AG10803 (cell line): ENCODE measurements around the gene FSTL4.

Experiments used
- DNase-seq: peaks from one replicate; pipeline ENCODE4 v3.0.0; 2010; ENCODE audit warnings: low read depth
- H3K4me3 ChIP-seq: 2 replicates; pipeline ENCODE4 v1.5.1; 2011; ENCODE audit warnings: mild to moderate bottlenecking, low read length, control low read depth
- TF ChIP-seq, protein P1 (sequence below): conservative IDR thresholded peaks from 2 replicates; pipeline ENCODE4 v1.5.1; 2011; ENCODE audit warnings: mild to moderate bottlenecking, low read length, control low read depth, inconsistent platforms

FSTL4 gene

DNA sequence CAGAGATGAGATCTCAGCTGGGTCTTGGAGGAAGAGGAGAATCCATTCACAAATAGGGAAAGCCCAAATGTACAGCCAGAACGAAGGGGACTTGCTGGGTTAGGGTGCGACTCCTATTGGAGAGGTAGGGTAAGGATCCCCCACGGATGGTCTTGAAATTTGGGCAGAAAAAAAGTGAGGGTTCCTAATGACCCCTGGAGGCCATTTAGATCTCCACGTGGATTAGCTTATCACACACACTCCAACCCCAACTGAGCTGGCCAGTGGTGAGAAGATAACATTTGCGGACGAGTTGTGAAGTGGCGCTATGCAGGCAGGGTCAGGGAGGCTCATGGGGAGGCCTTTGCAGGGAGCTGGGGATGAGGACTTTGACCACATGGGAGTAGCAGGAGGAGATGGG, 86.0 kb downstream of the FSTL4 start:
- TF ChIP-seq, protein P1, sequence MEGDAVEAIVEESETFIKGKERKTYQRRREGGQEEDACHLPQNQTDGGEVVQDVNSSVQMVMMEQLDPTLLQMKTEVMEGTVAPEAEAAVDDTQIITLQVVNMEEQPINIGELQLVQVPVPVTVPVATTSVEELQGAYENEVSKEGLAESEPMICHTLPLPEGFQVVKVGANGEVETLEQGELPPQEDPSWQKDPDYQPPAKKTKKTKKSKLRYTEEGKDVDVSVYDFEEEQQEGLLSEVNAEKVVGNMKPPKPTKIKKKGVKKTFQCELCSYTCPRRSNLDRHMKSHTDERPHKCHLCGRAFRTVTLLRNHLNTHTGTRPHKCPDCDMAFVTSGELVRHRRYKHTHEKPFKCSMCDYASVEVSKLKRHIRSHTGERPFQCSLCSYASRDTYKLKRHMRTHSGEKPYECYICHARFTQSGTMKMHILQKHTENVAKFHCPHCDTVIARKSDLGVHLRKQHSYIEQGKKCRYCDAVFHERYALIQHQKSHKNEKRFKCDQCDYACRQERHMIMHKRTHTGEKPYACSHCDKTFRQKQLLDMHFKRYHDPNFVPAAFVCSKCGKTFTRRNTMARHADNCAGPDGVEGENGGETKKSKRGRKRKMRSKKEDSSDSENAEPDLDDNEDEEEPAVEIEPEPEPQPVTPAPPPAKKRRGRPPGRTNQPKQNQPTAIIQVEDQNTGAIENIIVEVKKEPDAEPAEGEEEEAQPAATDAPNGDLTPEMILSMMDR, result no peak
- DNase-seq, result no peak
- no peak overlapping the region for H3K4me3 ChIP-seq

DNA sequence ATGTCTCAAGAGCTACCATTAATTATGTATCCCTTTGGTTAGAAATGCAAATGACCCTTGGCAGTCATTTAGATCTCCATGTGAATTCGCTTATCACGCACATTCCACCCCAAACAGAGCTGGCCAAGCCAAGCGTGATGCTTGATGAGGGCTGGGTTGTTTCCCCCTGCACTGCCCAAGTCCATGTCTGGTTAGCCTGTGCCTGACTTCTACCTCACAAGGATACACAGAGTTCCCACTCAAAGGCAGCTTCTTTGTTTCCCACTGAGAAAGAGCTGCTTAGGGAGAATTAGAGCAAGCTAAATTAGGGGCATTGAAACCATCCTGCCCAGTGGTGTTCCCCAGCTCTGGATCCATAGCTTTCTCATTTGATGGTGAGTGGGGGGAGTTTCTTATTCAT, 87.2 kb downstream of the FSTL4 start:
- H3K4me3 ChIP-seq, result no peak overlapping the region
- TF ChIP-seq, protein P1, result no peak
- no peak for DNase-seq

DNA sequence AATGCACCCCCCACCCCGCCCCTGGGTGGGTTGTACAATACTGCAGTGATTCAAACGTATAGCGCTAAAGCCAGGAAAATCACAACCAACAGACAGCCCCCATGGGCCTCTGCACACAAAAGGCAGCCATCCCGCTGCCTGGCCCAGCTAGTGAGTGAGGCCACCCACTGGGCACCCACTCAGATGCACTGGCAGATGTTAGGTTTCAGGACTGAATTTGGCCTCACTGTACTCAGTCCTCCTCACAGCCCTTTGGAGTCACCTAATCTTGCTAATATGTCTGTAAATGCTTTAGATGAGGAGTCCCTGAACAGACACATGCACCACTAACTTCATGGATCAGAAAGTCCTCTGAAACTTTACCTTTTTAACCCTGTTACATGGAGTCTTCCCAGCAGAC, 87.7 kb downstream of the FSTL4 start:
- DNase-seq, result no peak
- TF ChIP-seq, protein P1, result no peak
- H3K4me3 ChIP-seq, result no peak overlapping the region

DNA sequence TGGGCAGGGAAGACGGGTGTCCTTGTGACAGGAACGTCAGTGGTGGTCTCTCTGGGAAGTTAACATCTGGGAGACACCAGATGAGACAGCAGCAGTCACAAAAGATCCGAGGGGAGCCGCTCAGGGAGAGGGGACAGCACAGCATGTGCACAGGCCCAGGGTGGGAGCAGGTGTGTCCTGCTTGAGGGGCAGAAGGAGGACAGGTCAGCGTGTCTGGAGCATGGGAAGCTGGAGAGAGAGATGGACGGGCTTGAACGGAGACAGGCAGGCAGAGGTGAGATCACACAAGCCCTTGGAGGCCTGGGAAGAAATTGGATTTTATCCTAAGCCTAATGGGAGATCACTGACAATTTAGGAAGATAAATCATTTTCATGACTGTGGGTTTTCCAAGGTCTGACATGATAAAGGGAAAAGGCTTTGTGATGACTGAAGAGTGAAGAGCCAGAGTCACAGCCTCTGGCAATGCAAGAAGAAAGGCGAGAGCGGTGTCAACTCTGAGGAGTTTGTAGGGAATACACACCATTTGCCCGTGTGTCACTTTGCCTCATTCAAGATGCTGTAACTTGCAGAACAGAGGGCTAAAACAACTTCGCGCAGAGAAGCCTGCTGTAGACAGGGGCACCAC, 88.3 kb downstream of the FSTL4 start:
- no peak overlapping the region for H3K4me3 ChIP-seq
- TF ChIP-seq, protein P1, result no peak
- DNase-seq, result no peak

DNA sequence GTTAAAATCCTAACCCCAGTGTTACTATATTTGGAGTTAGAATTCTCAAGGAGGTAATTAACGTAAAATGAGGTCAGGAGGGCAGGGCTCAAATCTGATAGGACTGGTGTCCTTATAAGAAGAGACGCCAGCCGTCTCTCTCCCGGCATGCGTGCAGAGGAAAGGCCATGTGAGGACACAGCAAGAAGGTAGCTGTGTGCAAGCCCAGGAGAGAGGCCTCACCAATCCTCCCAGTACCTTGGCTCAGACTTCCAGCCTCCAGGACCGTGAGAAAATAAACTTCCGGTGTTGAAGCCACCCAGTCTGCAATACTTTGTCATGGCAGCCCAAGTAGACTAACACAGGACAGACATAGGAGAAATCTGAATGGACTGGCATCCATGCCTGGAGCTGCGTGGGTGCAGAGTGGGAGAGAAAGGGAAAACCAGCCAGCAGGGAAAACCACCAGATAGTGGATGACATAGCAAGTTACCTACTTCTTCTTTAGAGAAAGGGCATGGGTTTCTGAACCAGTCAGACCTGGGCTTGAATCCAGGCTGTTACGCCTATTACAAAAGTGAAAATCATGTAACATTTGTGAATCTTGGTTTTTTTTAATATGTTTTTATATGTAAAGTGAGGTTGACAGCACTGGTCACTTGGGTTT, 89.2 kb downstream of the FSTL4 start:
- TF ChIP-seq, protein P1, result no peak
- DNase-seq, result no peak
- no peak overlapping the region for H3K4me3 ChIP-seq

DNA sequence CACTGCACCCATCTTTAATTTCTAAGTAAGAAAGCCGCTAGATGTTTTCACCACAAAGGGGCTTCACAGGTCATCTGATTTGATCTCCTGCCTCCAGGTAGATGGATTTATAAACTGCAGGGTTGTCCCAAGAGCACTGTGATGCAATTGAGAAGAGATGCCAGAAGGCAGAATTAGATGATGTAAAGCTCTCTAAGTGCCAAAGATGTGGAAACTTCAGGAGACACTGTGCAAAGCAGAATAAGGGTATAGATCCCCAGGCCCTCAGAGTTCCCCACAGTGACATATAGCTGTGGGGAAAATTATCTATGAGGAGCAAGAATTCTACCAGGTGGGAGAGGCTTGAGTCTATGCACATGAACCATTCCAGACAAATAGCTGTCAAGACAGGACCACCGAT, 90.5 kb downstream of the FSTL4 start:
- no peak for DNase-seq
- TF ChIP-seq, protein P1, result no peak
- H3K4me3 ChIP-seq, result no peak overlapping the region

DNA sequence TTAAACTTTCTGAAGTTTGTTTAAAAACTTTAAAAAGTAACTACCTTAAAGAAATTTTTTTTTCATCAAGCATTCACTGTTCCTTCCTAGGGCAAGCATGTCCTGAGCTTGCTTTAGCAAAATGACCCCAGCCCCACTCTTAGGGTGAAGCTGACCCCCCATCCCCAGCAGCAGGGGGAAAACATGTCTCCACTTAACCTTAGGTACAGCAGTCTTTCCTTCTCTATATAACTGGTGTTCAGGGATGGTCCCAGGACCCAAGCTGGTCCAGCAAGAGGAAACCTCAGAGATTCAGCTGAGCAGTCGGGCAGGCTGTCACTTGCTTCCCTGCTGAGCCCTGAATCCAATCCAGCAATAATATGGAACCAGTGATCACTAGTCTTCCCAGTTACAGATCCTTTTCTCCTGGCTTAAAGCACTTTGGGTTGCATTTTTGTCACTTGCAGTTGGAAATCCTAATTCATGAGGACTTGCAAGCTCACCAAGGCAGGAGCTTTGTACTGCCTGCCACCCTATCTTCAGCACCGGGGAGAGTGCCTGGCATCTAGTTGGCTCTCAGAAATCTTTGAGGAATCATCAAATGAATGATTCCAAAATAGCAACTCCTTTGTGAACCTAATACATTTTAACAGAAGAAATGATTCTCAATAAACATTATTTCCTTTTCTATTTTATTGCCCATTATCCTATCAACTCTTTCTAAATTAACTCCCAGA, 91.2 kb downstream of the FSTL4 start:
- no peak for DNase-seq
- no peak overlapping the region for H3K4me3 ChIP-seq
- TF ChIP-seq, protein P1, result no peak
